Renal pelvis (tissue), 4 donors: Measurements from ENCODE around the gene SNX5. TPM values are rescaled to one million over a fixed set of nuclear protein-coding genes. Genes with fewer than 3 reads are reported as not detected.
"Not testable (repeated sequence)": the region's sequence is repeated elsewhere in the genome, so short reads cannot be mapped to it uniquely, and the experiment has no call there.

Experiments used
- DNase-seq: peaks from one replicate; pipeline ENCODE4 v3.0.0-alpha.2; 2013
- polyA plus RNA-seq, 3 donors: library from polyadenylated mRNA; unstranded; fragments of 120-200 nt; gene quantifications; one replicate each; pipeline ENCODE4 v1.2.1, GENCODE V29; 2013; ENCODE audit not compliant: insufficient read length in 3 of 3

The SNX5 gene
- polyA plus RNA-seq, 3 donors: 202 to 251 (median 232) TPM

- DNase-seq: no peak
These were observed 851 bp downstream of the SNX5 start for GRCh38 chr20:17967521-17968365.

GRCh38 chr20:17966432-17967310, 1.9 kb downstream of the SNX5 start:
- DNase-seq: no peak

GRCh38 chr20:17965042-17965697, 3.4 kb downstream of the SNX5 start:
- no peak for DNase-seq

- no peak for DNase-seq
These were observed 4.0 kb downstream of the SNX5 start for GRCh38 chr20:17964632-17965031.

- no peak for DNase-seq
These were observed 4.5 kb downstream of the SNX5 start for GRCh38 chr20:17964073-17964472.

GRCh38 chr20:17963114-17963897, 5.3 kb downstream of the SNX5 start:
- DNase-seq: no peak

GRCh38 chr20:17961587-17961940, 7.0 kb downstream of the SNX5 start:
- no peak for DNase-seq

- DNase-seq: no peak
These were observed 7.5 kb downstream of the SNX5 start for GRCh38 chr20:17960927-17961586.

GRCh38 chr20:17960400-17960885, 8.2 kb downstream of the SNX5 start:
- not testable (repeated sequence) for DNase-seq

- DNase-seq: no peak
These were observed 9.4 kb downstream of the SNX5 start for GRCh38 chr20:17959257-17959627.

GRCh38 chr20:17958373-17959256, 10.0 kb downstream of the SNX5 start:
- DNase-seq: no peak

- no peak for DNase-seq
These were observed 10.9 kb downstream of the SNX5 start for GRCh38 chr20:17957505-17958363.

GRCh38 chr20:17956099-17956685, 12.4 kb downstream of the SNX5 start:
- no peak for DNase-seq

- no peak for DNase-seq
These were observed 13.3 kb downstream of the SNX5 start for GRCh38 chr20:17955302-17955701.

GRCh38 chr20:17953935-17954334, 14.7 kb downstream of the SNX5 start:
- no peak for DNase-seq

- no peak for DNase-seq
These were observed 15.6 kb downstream of the SNX5 start for GRCh38 chr20:17952692-17953684.

GRCh38 chr20:17951323-17951722, 17.3 kb downstream of the SNX5 start:
- no peak for DNase-seq
